ENCODE measurements around the gene CAMKMT.

Gene CAMKMT

GRCh38 chr2:44649381-44649780 is 287.6 kb downstream of the CAMKMT start:
- DNase-seq (ENCODE audit: low read depth), result no peak

GRCh38 chr2:44650796-44651195 is 289.0 kb downstream of the CAMKMT start:
- DNase-seq (ENCODE audit: low read depth), result no peak

GRCh38 chr2:44651974-44652373 is 290.2 kb downstream of the CAMKMT start:
- no peak for DNase-seq (ENCODE audit: low read depth)

- no peak for DNase-seq (ENCODE audit: low read depth)
These were observed 291.0 kb downstream of the CAMKMT start for GRCh38 chr2:44652701-44653100.

- no peak for DNase-seq (ENCODE audit: low read depth)
These were observed 293.7 kb downstream of the CAMKMT start for GRCh38 chr2:44655401-44655864.

- no peak for DNase-seq (ENCODE audit: low read depth)
These were observed 294.7 kb downstream of the CAMKMT start for GRCh38 chr2:44656460-44656859.

- DNase-seq (ENCODE audit: low read depth), result no peak
These were observed 301.8 kb downstream of the CAMKMT start for GRCh38 chr2:44663471-44664073.

GRCh38 chr2:44668336-44668735 is 306.6 kb downstream of the CAMKMT start:
- DNase-seq (ENCODE audit: low read depth), result no peak

GRCh38 chr2:44671276-44671675 is 309.5 kb downstream of the CAMKMT start:
- DNase-seq (ENCODE audit: low read depth), result no peak

GRCh38 chr2:44671916-44672315 is 310.2 kb downstream of the CAMKMT start:
- DNase-seq (ENCODE audit: low read depth), result no peak

- DNase-seq (ENCODE audit: low read depth), result no peak
These were observed 310.7 kb downstream of the CAMKMT start for GRCh38 chr2:44672431-44672830.

GRCh38 chr2:44674473-44675284 is 312.9 kb downstream of the CAMKMT start:
- no peak for DNase-seq (ENCODE audit: low read depth)

- DNase-seq (ENCODE audit: low read depth), result no peak
These were observed 314.6 kb downstream of the CAMKMT start for GRCh38 chr2:44676379-44676778.

GRCh38 chr2:44679584-44679983 is 317.8 kb downstream of the CAMKMT start:
- DNase-seq (ENCODE audit: low read depth), result no peak

- no peak for DNase-seq (ENCODE audit: low read depth)
These were observed 318.2 kb downstream of the CAMKMT start for GRCh38 chr2:44679990-44680389.

GRCh38 chr2:44680424-44680971 is 318.8 kb downstream of the CAMKMT start:
- DNase-seq (ENCODE audit: low read depth), result no peak

- no peak for DNase-seq (ENCODE audit: low read depth)
These were observed 319.3 kb downstream of the CAMKMT start for GRCh38 chr2:44680983-44681531.

GRCh38 chr2:44682459-44682858 is 320.7 kb downstream of the CAMKMT start:
- DNase-seq (ENCODE audit: low read depth), result no peak

GRCh38 chr2:44684559-44684958 is 322.8 kb downstream of the CAMKMT start:
- DNase-seq (ENCODE audit: low read depth), result no peak

- no peak for DNase-seq (ENCODE audit: low read depth)
These were observed 324.8 kb downstream of the CAMKMT start for GRCh38 chr2:44686561-44686960.

GRCh38 chr2:44687686-44688455 is 326.1 kb downstream of the CAMKMT start:
- no peak for DNase-seq (ENCODE audit: low read depth)
